ENCODE data around the gene ADAMTS13.
A peak's percentile ranks its signal among the peaks of the same experiment; 100 is the strongest.
"Not testable (repeated sequence)": the region's sequence is repeated elsewhere in the genome, so short reads cannot be mapped to it uniquely, and the experiment has no call there.

The ADAMTS13 gene

GRCh38 chr9:133421615-133422542 lies at the start of gene ADAMTS13:
ADAMTS13 (plus strand) TSS chr9:133422367; CDS start chr9:133422444, 77 bp downstream.
- DNase-seq (ENCODE audit: low read depth, low spot score), result no peak

- no peak for DNase-seq (ENCODE audit: low read depth, low spot score)
These were observed 47.5 kb upstream of the ADAMTS13 start for GRCh38 chr9:133374612-133375115.

- DNase-seq (ENCODE audit: low read depth, low spot score), result no peak
These were observed 46.9 kb upstream of the ADAMTS13 start for GRCh38 chr9:133375116-133375723.

- DNase-seq (ENCODE audit: low read depth, low spot score), result peak; percentile 70
These were observed 46.2 kb upstream of the ADAMTS13 start, which contains the start of the genes STKLD1 and SURF4 for GRCh38 chr9:133375724-133376654. STKLD1 (plus strand) TSS chr9:133376366; CDS start chr9:133376474, 108 bp downstream. SURF4 (minus strand) TSS chr9:133376060; CDS start chr9:133375969, 91 bp downstream.

GRCh38 chr9:133377280-133377679 lies 44.9 kb upstream of the ADAMTS13 start:
- DNase-seq (ENCODE audit: low read depth, low spot score), result not testable (repeated sequence)

GRCh38 chr9:133377721-133378216 lies 44.4 kb upstream of the ADAMTS13 start:
- DNase-seq (ENCODE audit: low read depth, low spot score), result no peak

GRCh38 chr9:133378408-133378962 lies 43.7 kb upstream of the ADAMTS13 start:
- DNase-seq (ENCODE audit: low read depth, low spot score), result no peak

GRCh38 chr9:133379153-133380086 lies 42.7 kb upstream of the ADAMTS13 start:
- no peak for DNase-seq (ENCODE audit: low read depth, low spot score)

- no peak for DNase-seq (ENCODE audit: low read depth, low spot score)
These were observed 41.4 kb upstream of the ADAMTS13 start for GRCh38 chr9:133380734-133381133.

- DNase-seq (ENCODE audit: low read depth, low spot score), result no peak
These were observed 39.5 kb upstream of the ADAMTS13 start for GRCh38 chr9:133382507-133383141.

- no peak for DNase-seq (ENCODE audit: low read depth, low spot score)
These were observed 38.7 kb upstream of the ADAMTS13 start for GRCh38 chr9:133383438-133383837.

GRCh38 chr9:133384736-133385321 lies 37.3 kb upstream of the ADAMTS13 start:
- no peak for DNase-seq (ENCODE audit: low read depth, low spot score)

GRCh38 chr9:133385452-133385851 lies 36.7 kb upstream of the ADAMTS13 start:
- DNase-seq (ENCODE audit: low read depth, low spot score), result no peak

GRCh38 chr9:133386338-133386737 lies 35.8 kb upstream of the ADAMTS13 start:
- DNase-seq (ENCODE audit: low read depth, low spot score), result no peak

GRCh38 chr9:133387680-133388079 lies 34.5 kb upstream of the ADAMTS13 start:
- no peak for DNase-seq (ENCODE audit: low read depth, low spot score)

GRCh38 chr9:133389025-133389557 lies 33.1 kb upstream of the ADAMTS13 start:
- DNase-seq (ENCODE audit: low read depth, low spot score), result no peak

- DNase-seq (ENCODE audit: low read depth, low spot score), result no peak
These were observed 32.6 kb upstream of the ADAMTS13 start for GRCh38 chr9:133389562-133389961.

- DNase-seq (ENCODE audit: low read depth, low spot score), result no peak
These were observed 31.5 kb upstream of the ADAMTS13 start for GRCh38 chr9:133390713-133391112.
